ENCODE results near the gene ABLIM1. TPM values are rescaled to one million over a fixed set of nuclear protein-coding genes. Genes with fewer than 3 reads are reported as not detected.

ABLIM1 gene
- total and polyA plus RNA-seq, 2 experiments from 2014 or later: 21.9 to 45.1 TPM

- H3F3A ChIP-seq (replicated peaks; ENCODE audit: low read depth): no peaks in the 10 kb centered on the region
- no peaks in the 10 kb centered on the region for H3K9me2 ChIP-seq (ENCODE audit: insufficient read depth)
- peaks cover 22% of the 10 kb centered on the region for H3K4me1 ChIP-seq (ENCODE audit: insufficient read depth)
- DNase-seq (ENCODE audit: low spot score) (no peak), ATAC-seq (no peak)
- H3K4me3 ChIP-seq: no peak overlapping the region
- no peak overlapping the region for H2AFZ ChIP-seq
- no peak overlapping the region for H3K27ac Mint-ChIP-seq
- no peak for TF ChIP-seq ETS1 (IDR thresholded peaks at IDR 0.05)
- no peak for TF ChIP-seq ZNF114 (CRISPR knock-in tag; IDR thresholded peaks at IDR 0.05)
- no peak for TF ChIP-seq NANOG (IDR thresholded peaks at IDR 0.05; ENCODE audit: borderline replicate concordance)
- H3K36me3 Mint-ChIP-seq (ENCODE audit: low read depth): peaks cover 5% of the 10 kb centered on the region; the same call in 2 of the 3 replicates
- no peak overlapping the region for H3K4me3 Mint-ChIP-seq
- H3K27me3 ChIP-seq (ENCODE audit: insufficient read depth): no peaks in the 10 kb centered on the region
- H3K27me3 Mint-ChIP-seq (ENCODE audit: insufficient read depth, low read depth, poor library complexity): peaks cover 5% of the 10 kb centered on the region
- H4K20me1 ChIP-seq (replicated peaks; ENCODE audit: insufficient read depth): no peaks in the 10 kb centered on the region
- no peak overlapping the region for H3K4me2 ChIP-seq
- no peak overlapping the region for H3K27ac ChIP-seq (ENCODE audit: low read depth)
- peaks cover 45% of the 10 kb centered on the region for H3K4me1 Mint-ChIP-seq
- H3K36me3 ChIP-seq (ENCODE audit: insufficient read depth): no peaks in the 10 kb centered on the region
- H3K9me3 Mint-ChIP-seq: no peaks in the 10 kb centered on the region
- H3K79me2 ChIP-seq (replicated peaks; ENCODE audit: insufficient read depth): peaks cover 19% of the 10 kb centered on the region; the same call in 1 of the 2 replicates
Measured at GRCh38 chr10:114491933-114492332, 166.1 kb downstream of the ABLIM1 start.

GRCh38 chr10:114491419-114491818 is 166.7 kb downstream of the ABLIM1 start:
- no peak overlapping the region for H3K4me3 ChIP-seq
- H4K20me1 ChIP-seq (replicated peaks; ENCODE audit: insufficient read depth): no peaks in the 10 kb centered on the region
- H3K27ac ChIP-seq (ENCODE audit: low read depth): no peak overlapping the region
- ATAC-seq: no peak
- no peak for TF ChIP-seq ZNF114 (CRISPR knock-in tag; IDR thresholded peaks at IDR 0.05)
- no peak for TF ChIP-seq POLR2AphosphoS5 (IDR thresholded peaks at IDR 0.05; ENCODE audit: low read depth)
- no peak for TF ChIP-seq EZH2phosphoT487 (IDR thresholded peaks at IDR 0.05; ENCODE audit: unreplicated experiment)
- Mint-ChIP-seq H3K4me3 (no peak overlapping the region), H3K36me3 (ENCODE audit: low read depth) (peaks cover 9% of the 10 kb centered on the region), H3K27ac (no peak overlapping the region), H3K4me1 (peaks cover 42% of the 10 kb centered on the region), H3K9me3 (no peaks in the 10 kb centered on the region), H3K27me3 (ENCODE audit: insufficient read depth, low read depth, poor library complexity) (peaks cover 5% of the 10 kb centered on the region)
- no peaks in the 10 kb centered on the region for H3K9me2 ChIP-seq (ENCODE audit: insufficient read depth)
- no peak overlapping the region for H3K4me2 ChIP-seq
- no peaks in the 10 kb centered on the region for H3K27me3 ChIP-seq (ENCODE audit: insufficient read depth)
- H2AFZ ChIP-seq: no peak overlapping the region
- H3K36me3 ChIP-seq (ENCODE audit: insufficient read depth): no peaks in the 10 kb centered on the region
- peaks cover 19% of the 10 kb centered on the region; the same call in 1 of the 2 replicates for H3K79me2 ChIP-seq (replicated peaks; ENCODE audit: insufficient read depth)
- peaks cover 19% of the 10 kb centered on the region for H3K4me1 ChIP-seq (ENCODE audit: insufficient read depth)
- H3F3A ChIP-seq (replicated peaks; ENCODE audit: low read depth): no peaks in the 10 kb centered on the region
- DNase-seq (ENCODE audit: low spot score): no peak

- Histone ChIP-seq H4K20me1 (replicated peaks; ENCODE audit: insufficient read depth) (no peaks in the 10 kb centered on the region), H3K27me3 (ENCODE audit: insufficient read depth) (no peaks in the 10 kb centered on the region), H3K4me2 (peak overlapping the region; percentile 28), H3K4me3 (no peak overlapping the region), H3K36me3 (ENCODE audit: insufficient read depth) (no peaks in the 10 kb centered on the region), H3K4me1 (ENCODE audit: insufficient read depth) (peaks cover 19% of the 10 kb centered on the region), H3K27ac (ENCODE audit: low read depth) (peak overlapping the region; percentile 29), H2AFZ (no peak overlapping the region), H3F3A (replicated peaks; ENCODE audit: low read depth) (no peaks in the 10 kb centered on the region), H3K9me2 (ENCODE audit: insufficient read depth) (no peaks in the 10 kb centered on the region), H3K79me2 (replicated peaks; ENCODE audit: insufficient read depth) (peaks cover 6% of the 10 kb centered on the region)
- peak overlapping the region; percentile 22; the same call in 1 of the 3 replicates for H3K4me3 Mint-ChIP-seq
- H3K36me3 Mint-ChIP-seq (ENCODE audit: low read depth): peaks cover 20% of the 10 kb centered on the region
- H3K27me3 Mint-ChIP-seq (ENCODE audit: insufficient read depth, low read depth, poor library complexity): peaks cover 5% of the 10 kb centered on the region
- TF ChIP-seq ZNF462 (CRISPR knock-in tag; IDR thresholded peaks at IDR 0.05): peak; percentile 99
- TF ChIP-seq STAT1 (IDR thresholded peaks at IDR 0.05; ENCODE audit: unreplicated experiment): no peak
- TF ChIP-seq ZNF114 (CRISPR knock-in tag; IDR thresholded peaks at IDR 0.05): peak; percentile 70; the same call in 1 of the 2 replicates
- peak overlapping the region; percentile 87 for H3K27ac Mint-ChIP-seq
- peak; percentile 96 for ATAC-seq
- H3K4me1 Mint-ChIP-seq: peaks cover 42% of the 10 kb centered on the region
- peak; percentile 70 for DNase-seq (ENCODE audit: low spot score)
- peaks cover 2% of the 10 kb centered on the region; the same call in 2 of the 3 replicates for H3K9me3 Mint-ChIP-seq
Measured at GRCh38 chr10:114489521-114490310, 168.4 kb downstream of the ABLIM1 start.
